ENCODE results near the gene RNU2-63P.

DNA sequence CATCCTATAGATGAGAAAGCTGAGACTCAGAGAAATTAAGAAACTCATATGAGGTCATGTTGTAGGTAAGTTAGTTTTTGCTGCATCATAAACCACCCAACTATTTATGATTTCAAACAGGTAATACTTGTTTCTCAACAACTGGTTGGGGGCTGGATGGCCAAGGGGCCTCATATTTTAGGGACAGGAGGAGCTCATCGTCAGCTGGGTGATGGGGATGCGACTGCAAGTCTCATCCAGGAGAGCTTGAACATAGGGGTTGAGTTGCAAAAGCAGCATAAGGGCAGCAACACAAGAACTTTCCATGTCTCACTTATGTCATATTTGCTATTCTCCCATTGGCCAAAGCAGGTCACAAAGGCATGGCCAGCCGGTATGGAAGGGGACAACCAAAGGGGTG is 3.6 kb upstream of the RNU2-63P start:
- TF ChIP-seq, protein P1, sequence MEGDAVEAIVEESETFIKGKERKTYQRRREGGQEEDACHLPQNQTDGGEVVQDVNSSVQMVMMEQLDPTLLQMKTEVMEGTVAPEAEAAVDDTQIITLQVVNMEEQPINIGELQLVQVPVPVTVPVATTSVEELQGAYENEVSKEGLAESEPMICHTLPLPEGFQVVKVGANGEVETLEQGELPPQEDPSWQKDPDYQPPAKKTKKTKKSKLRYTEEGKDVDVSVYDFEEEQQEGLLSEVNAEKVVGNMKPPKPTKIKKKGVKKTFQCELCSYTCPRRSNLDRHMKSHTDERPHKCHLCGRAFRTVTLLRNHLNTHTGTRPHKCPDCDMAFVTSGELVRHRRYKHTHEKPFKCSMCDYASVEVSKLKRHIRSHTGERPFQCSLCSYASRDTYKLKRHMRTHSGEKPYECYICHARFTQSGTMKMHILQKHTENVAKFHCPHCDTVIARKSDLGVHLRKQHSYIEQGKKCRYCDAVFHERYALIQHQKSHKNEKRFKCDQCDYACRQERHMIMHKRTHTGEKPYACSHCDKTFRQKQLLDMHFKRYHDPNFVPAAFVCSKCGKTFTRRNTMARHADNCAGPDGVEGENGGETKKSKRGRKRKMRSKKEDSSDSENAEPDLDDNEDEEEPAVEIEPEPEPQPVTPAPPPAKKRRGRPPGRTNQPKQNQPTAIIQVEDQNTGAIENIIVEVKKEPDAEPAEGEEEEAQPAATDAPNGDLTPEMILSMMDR (IDR thresholded peaks at IDR 0.05) = no peak
- TF ChIP-seq POLR2A (IDR thresholded peaks at IDR 0.05) = no peak
